SK-N-SH (cell line): ENCODE results near the gene ROR2. TPM values are rescaled to one million over a fixed set of nuclear protein-coding genes. Genes with fewer than 3 reads are reported as not detected.
"Not testable (repeated sequence)": the region's sequence is repeated elsewhere in the genome, so short reads cannot be mapped to it uniquely, and the experiment has no call there.

Experiments
- CTCF ChIA-PET: fragments of 300-600, 350-600 bp; formaldehyde crosslinking; extraction: SDS; loops from one replicate; lab custom pipeline; 2021; lab: Yijun Ruan, JAX
- POLR2A ChIA-PET: fragments of 350-600 bp; sonication (Branson Sonifier 250); formaldehyde crosslinking; extraction: SDS; loops from one replicate; lab custom pipeline; 2020; ENCODE audit warnings: antibody characterized with exemption, inconsistent platforms; lab: Yijun Ruan, JAX
- DNase-seq: peaks from one replicate; pipeline ENCODE4 v3.0.0; 2012
- H2AFZ ChIP-seq: fragments of 200-600 bp; sonication (generic); 2 replicates; pipeline ENCODE4 v1.8.1; 2016; ENCODE audit warnings: antibody characterized with exemption, mild to moderate bottlenecking, low read depth
- H3F3A ChIP-seq: fragments of 200-600 bp; sonication (generic); replicated peaks from 2 replicates; pipeline ENCODE3; 2016; ENCODE audit warnings: antibody characterized with exemption, mild to moderate bottlenecking; ENCODE audit not compliant: insufficient read depth
- H3K27ac ChIP-seq, 2 experiments: fragments of 200-500 bp in 1 of 2; fragments of 200-600 bp in 1 of 2; sonication (Bioruptor generic) in 1 of 2; sonication (generic), shearing (Covaris generic) in 1 of 2; 2 replicates each; pipeline versions ENCODE4 v1.5.1 to v1.6.1; 2014 to 2016; ENCODE audit warnings: low read depth in 2 of 2, inconsistent platforms in 1 of 2, low read length in 1 of 2, mild to moderate bottlenecking in 1 of 2, mixed read lengths in 1 of 2
- H3K27me3 ChIP-seq: fragments of 200-600 bp; sonication (generic), shearing (Covaris generic); 2 replicates; pipeline ENCODE4 v1.6.1; 2016; ENCODE audit warnings: mixed run types; ENCODE audit not compliant: insufficient read depth
- H3K36me3 ChIP-seq, 2 experiments: fragments of 200-500 bp in 1 of 2; fragments of 200-600 bp in 1 of 2; sonication (Bioruptor generic) in 1 of 2; sonication (generic) in 1 of 2; replicated peaks in 1 of 2; 2 replicates each; pipeline versions ENCODE3 to v1.5.1; 2014 to 2016; ENCODE audit warnings: low read length in 1 of 2, mild to moderate bottlenecking in 1 of 2; ENCODE audit not compliant: insufficient read depth in 2 of 2, control insufficient read depth in 1 of 2
- H3K4me1 ChIP-seq, 2 experiments: fragments of 200-500 bp in 1 of 2; fragments of 200-600 bp in 1 of 2; sonication (Bioruptor generic) in 1 of 2; sonication (generic), shearing (Covaris generic) in 1 of 2; 2 replicates each; pipeline versions ENCODE4 v1.5.1 to v1.6.1; 2014 to 2016; ENCODE audit warnings: low read depth in 1 of 2, low read length in 1 of 2, mixed run types in 1 of 2; ENCODE audit not compliant: insufficient read depth in 2 of 2, control insufficient read depth in 1 of 2
- H3K4me2 ChIP-seq: fragments of 200-600 bp; sonication (generic), shearing (Covaris generic); 2 replicates; pipeline ENCODE4 v1.6.1; 2017; ENCODE audit warnings: mixed run types
- H3K4me3 ChIP-seq, 2 experiments: fragments of 200-500 bp in 1 of 2; fragments of 200-600 bp in 1 of 2; sonication (Bioruptor generic) in 1 of 2; sonication (generic), shearing (Covaris generic) in 1 of 2; 2 replicates each; pipeline versions ENCODE4 v1.5.1 to v1.8.1; 2014 to 2016; ENCODE audit warnings: low read depth in 2 of 2, inconsistent platforms in 1 of 2, low read length in 1 of 2, mild to moderate bottlenecking in 1 of 2, mixed read lengths in 1 of 2, moderate library complexity in 1 of 2
- H3K79me2 ChIP-seq: fragments of 200-600 bp; sonication (generic); 2 replicates; pipeline ENCODE4 v1.8.1; 2017; ENCODE audit warnings: mild to moderate bottlenecking; ENCODE audit not compliant: insufficient read depth
- H3K9ac ChIP-seq: fragments of 200-600 bp; sonication (generic); 2 replicates; pipeline ENCODE4 v1.6.1; 2017; ENCODE audit warnings: mixed run types
- H3K9me2 ChIP-seq: fragments of 200-600 bp; sonication (generic); 2 replicates; pipeline ENCODE4 v1.6.1; 2017; ENCODE audit warnings: mixed run types
- H3K9me3 ChIP-seq: fragments of 200-600 bp; sonication (generic); 2 replicates; pipeline ENCODE4 v1.6.1; 2017; ENCODE audit warnings: mixed run types, mild to moderate bottlenecking, moderate library complexity
- H4K20me1 ChIP-seq: fragments of 200-600 bp; sonication (generic); 2 replicates; pipeline ENCODE4 v1.6.1; 2017; ENCODE audit warnings: mild to moderate bottlenecking, mixed run types; ENCODE audit not compliant: insufficient read depth
- CTCF ChIP-seq: fragments of 200-600 bp; sonication (generic); IDR thresholded peaks from 2 replicates; pipeline ENCODE4 v1.6.1; 2017; ENCODE audit warnings: antibody characterized with exemption, mild to moderate bottlenecking, moderate library complexity
- EZH2phosphoT487 ChIP-seq: fragments of 200-600 bp; sonication (generic); IDR thresholded peaks from 2 replicates; pipeline ENCODE4 v1.6.1; 2017; ENCODE audit warnings: low read depth, mixed run types, mild to moderate bottlenecking, antibody characterized with exemption, moderate library complexity, borderline replicate concordance
- FOSL2 ChIP-seq: IDR thresholded peaks from 2 replicates; pipeline ENCODE4 v1.4.0; 2012; ENCODE audit warnings: low read depth, mild to moderate bottlenecking, moderate library complexity, borderline replicate concordance
- FOXM1 ChIP-seq: IDR thresholded peaks from 2 replicates; pipeline ENCODE4 v1.4.0; 2012; ENCODE audit warnings: low read depth, mild to moderate bottlenecking
- MAX ChIP-seq: IDR thresholded peaks from 2 replicates; pipeline ENCODE4 v1.4.0; 2012; ENCODE audit warnings: low read depth
- MEF2A ChIP-seq: IDR thresholded peaks from 2 replicates; pipeline ENCODE4 v1.4.0; 2012; ENCODE audit warnings: low read depth, borderline replicate concordance
- MXI1 ChIP-seq: IDR thresholded peaks from 2 replicates; pipeline ENCODE4 v1.6.1; 2012; ENCODE audit warnings: mild to moderate bottlenecking, low read depth, low read length, improper control_type of control experiment
- NFIC ChIP-seq: IDR thresholded peaks from 2 replicates; pipeline ENCODE4 v1.4.0; 2012; ENCODE audit warnings: borderline replicate concordance
- RAD21 ChIP-seq: IDR thresholded peaks from 2 replicates; pipeline ENCODE4 v1.6.1; 2012; ENCODE audit warnings: mild to moderate bottlenecking, low read length
- TEAD4 ChIP-seq: IDR thresholded peaks from 2 replicates; pipeline ENCODE4 v1.4.0; 2012; ENCODE audit warnings: mild to moderate bottlenecking, borderline replicate concordance; ENCODE audit not compliant: insufficient read depth
- USF1 ChIP-seq: IDR thresholded peaks from 2 replicates; pipeline ENCODE4 v1.4.0; 2012; ENCODE audit warnings: low read depth, borderline replicate concordance
- USF2 ChIP-seq: fragments of 150-350 bp; IDR thresholded peaks from 2 replicates; pipeline ENCODE4 v1.6.1; 2017; ENCODE audit warnings: antibody characterized with exemption, low read length, low read depth, borderline replicate concordance
- WGBS: methylation state at CpG from one replicate; pipeline ENCODE4 v1.1.6; 2017; ENCODE audit warnings: low lambda C conversion rate; 5-methylcytosine and 5-hydroxymethylcytosine counted together
- polyA plus RNA-seq, 3 experiments: library from polyadenylated mRNA; depleted of rRNA; stranded (reverse); fragments of >200 nt; gene quantifications; 2 replicates each; pipeline ENCODE4 v1.2.3, GENCODE V29; 2012

The ROR2 gene
- polyA plus RNA-seq, 1 of the 3 experiments (the other 2 are of a cell fraction) = 0.43 TPM

DNA sequence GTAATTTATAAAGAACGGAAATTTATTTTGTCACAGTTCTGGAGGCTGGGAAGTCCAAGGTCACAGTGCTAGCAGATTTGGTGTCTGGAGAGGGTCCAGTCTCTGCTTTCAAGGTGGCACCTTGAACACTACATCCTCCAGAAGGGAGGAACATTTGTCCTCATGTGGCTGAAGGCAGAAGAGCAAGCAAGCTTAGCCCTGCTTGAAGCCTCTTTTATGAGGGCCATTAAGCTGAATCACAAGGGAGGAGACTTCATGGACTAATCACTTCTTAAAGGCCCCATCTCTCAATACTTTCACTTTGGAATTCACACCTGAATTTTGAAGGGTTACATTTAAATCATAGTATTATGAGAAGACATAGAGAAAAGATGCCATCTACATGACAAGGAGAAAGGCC, 311.0 kb downstream of the ROR2 start:
- POLR2A ChIA-PET = no interaction called here

DNA sequence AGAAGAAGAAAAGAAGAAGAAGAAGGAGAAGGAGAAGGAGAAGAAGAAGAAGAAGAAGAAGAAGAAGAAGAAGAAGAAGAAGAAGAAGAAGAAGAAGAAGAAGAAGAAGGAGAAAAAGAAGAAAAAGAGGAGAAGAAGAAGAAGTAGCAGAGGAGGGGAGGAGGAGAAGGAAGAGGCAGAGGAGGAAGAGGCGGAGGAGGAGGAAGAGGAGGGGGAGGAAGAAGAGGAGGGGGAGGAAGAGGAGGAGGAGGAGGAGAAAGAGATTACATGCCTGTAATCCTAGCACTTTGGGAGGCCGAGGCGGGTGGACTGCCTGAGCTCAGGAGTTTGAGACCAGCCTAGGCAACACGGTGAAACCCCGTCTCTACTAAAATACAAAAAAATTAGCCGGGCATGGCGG, 315.2 kb downstream of the ROR2 start:
- H3K9me3 ChIP-seq, CTCF ChIA-PET, H3F3A ChIP-seq, H3K4me2 ChIP-seq, H3K27me3 ChIP-seq, H3K9ac ChIP-seq, H3K9me2 ChIP-seq, H3K27ac ChIP-seq, H2AFZ ChIP-seq, H3K4me1 ChIP-seq, H4K20me1 ChIP-seq, H3K4me3 ChIP-seq, H3K79me2 ChIP-seq, POLR2A ChIA-PET, H3K36me3 ChIP-seq, DNase-seq: not testable (repeated sequence)
- WGBS = 57% methylated on average over 7 of the region's 7 CpGs

More for the DNA sequence above, 311.0 kb downstream of the ROR2 start:
- DNase-seq = no peak
- no peaks in the 10 kb centered on the region for H3K79me2 ChIP-seq
- no peaks in the 10 kb centered on the region for H3K9me2 ChIP-seq
- H3K9ac ChIP-seq = no peak overlapping the region
- no peaks in the 10 kb centered on the region for H4K20me1 ChIP-seq
- CTCF ChIA-PET = no interaction called here
- H3K27me3 ChIP-seq = no peaks in the 10 kb centered on the region
- no peaks in the 10 kb centered on the region for H3K36me3 ChIP-seq
- H3F3A ChIP-seq = no peaks in the 10 kb centered on the region
- H2AFZ ChIP-seq = no peak overlapping the region
- H3K4me2 ChIP-seq = no peak overlapping the region
- H3K4me1 ChIP-seq = no peaks in the 10 kb centered on the region
- 67% methylated on average over 1 of the region's 1 CpG for WGBS
- H3K27ac ChIP-seq = no peak overlapping the region
- TF ChIP-seq RAD21 = no peak
- TF ChIP-seq MAX = no peak
- no peak for TF ChIP-seq CTCF
- TF ChIP-seq USF1 = no peak
- no peak for TF ChIP-seq EZH2phosphoT487
- TF ChIP-seq NFIC = no peak
- TF ChIP-seq FOSL2 = no peak
- no peak for TF ChIP-seq TEAD4
- TF ChIP-seq MXI1 = no peak
- no peak for TF ChIP-seq FOXM1
- no peaks in the 10 kb centered on the region for H3K9me3 ChIP-seq
- H3K4me3 ChIP-seq = no peak overlapping the region

DNA sequence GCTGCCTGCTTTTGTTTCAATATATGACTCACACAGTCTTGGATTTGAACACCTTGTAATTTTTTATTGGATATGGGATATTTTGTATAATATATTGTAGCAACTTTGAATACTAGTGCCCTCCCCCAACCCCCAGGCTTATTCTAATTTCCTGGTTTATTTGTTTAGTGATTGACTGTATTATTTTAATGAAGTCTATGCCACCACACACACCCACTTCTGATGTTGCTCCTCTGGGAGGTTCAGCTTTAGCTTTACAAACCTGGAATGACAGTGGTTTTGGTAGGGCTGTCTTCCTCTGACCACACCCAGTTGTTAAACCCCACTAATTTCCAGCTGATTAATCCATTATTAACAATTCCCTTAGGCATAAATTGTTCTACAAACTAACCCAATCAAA, 320.3 kb downstream of the ROR2 start:
- H3K4me2 ChIP-seq = no peak overlapping the region
- H3K4me3 ChIP-seq = no peak overlapping the region
- H3K36me3 ChIP-seq = no peaks in the 10 kb centered on the region
- no peaks in the 10 kb centered on the region for H3K27me3 ChIP-seq
- no peak overlapping the region for H2AFZ ChIP-seq
- CTCF ChIA-PET = no interaction called here
- TF ChIP-seq NFIC (no peak), MEF2A (no peak), USF2 (no peak)
- DNase-seq = no peak
- no peak overlapping the region for H3K27ac ChIP-seq
- no peaks in the 10 kb centered on the region for H3F3A ChIP-seq
- H4K20me1 ChIP-seq = no peaks in the 10 kb centered on the region
- no peaks in the 10 kb centered on the region for H3K4me1 ChIP-seq
- H3K79me2 ChIP-seq = no peaks in the 10 kb centered on the region
- POLR2A ChIA-PET = no interaction called here
- H3K9me3 ChIP-seq = no peaks in the 10 kb centered on the region
- no peak overlapping the region for H3K9ac ChIP-seq
- no peaks in the 10 kb centered on the region for H3K9me2 ChIP-seq
